ENCODE measurements around the gene TBC1D22A. TPM values are rescaled to one million over a fixed set of nuclear protein-coding genes. Genes with fewer than 3 reads are reported as not detected.

Gene TBC1D22A
- total RNA-seq, 2 donors from 2014 or later = 21.5 to 23.1 TPM

DNA sequence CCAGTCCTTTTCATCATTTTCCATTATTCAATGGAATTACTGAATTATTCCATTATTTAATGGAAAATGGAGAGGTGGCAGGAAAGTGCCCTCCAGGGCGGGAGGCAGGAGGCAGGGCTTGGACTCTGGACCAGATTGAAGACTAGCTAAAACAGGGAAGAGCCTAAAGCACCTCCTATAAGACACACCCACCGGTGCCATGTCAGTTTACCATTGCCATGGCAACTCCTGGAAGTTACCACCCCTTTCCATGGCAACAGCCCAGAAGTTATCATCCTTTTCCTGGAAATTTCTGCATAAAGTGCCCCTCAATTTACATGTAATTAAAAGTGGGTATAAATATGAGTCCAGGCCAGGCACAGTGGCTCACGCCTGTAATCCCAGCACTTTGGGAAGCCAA is 443.7 kb downstream of the TBC1D22A start:
- Histone ChIP-seq H3K27ac (no peak overlapping the region), H3K36me3 (replicated peaks in 1 of 2; ENCODE audit: insufficient read depth in 1 of 2, low read depth in 2 of 2) (no peaks in the 10 kb centered on the region), H3K4me3 (no peak overlapping the region), H3K27me3 (no peaks in the 10 kb centered on the region), H3K4me1 (peaks cover 12% of the 10 kb centered on the region), H3K9me3 (no peaks in the 10 kb centered on the region)
- no peak for TF ChIP-seq POLR2A (IDR thresholded peaks at IDR 0.05)
- TF ChIP-seq, protein P1, sequence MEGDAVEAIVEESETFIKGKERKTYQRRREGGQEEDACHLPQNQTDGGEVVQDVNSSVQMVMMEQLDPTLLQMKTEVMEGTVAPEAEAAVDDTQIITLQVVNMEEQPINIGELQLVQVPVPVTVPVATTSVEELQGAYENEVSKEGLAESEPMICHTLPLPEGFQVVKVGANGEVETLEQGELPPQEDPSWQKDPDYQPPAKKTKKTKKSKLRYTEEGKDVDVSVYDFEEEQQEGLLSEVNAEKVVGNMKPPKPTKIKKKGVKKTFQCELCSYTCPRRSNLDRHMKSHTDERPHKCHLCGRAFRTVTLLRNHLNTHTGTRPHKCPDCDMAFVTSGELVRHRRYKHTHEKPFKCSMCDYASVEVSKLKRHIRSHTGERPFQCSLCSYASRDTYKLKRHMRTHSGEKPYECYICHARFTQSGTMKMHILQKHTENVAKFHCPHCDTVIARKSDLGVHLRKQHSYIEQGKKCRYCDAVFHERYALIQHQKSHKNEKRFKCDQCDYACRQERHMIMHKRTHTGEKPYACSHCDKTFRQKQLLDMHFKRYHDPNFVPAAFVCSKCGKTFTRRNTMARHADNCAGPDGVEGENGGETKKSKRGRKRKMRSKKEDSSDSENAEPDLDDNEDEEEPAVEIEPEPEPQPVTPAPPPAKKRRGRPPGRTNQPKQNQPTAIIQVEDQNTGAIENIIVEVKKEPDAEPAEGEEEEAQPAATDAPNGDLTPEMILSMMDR (IDR thresholded peaks at IDR 0.05) = no peak
- DNase-seq (no peak), ATAC-seq (no peak)
- intact Hi-C loops (cut with DNase I) = no loop called here
- 91 to 93% methylated on average over 3 of the region's 3 CpGs for WGBS, 2 donors

DNA sequence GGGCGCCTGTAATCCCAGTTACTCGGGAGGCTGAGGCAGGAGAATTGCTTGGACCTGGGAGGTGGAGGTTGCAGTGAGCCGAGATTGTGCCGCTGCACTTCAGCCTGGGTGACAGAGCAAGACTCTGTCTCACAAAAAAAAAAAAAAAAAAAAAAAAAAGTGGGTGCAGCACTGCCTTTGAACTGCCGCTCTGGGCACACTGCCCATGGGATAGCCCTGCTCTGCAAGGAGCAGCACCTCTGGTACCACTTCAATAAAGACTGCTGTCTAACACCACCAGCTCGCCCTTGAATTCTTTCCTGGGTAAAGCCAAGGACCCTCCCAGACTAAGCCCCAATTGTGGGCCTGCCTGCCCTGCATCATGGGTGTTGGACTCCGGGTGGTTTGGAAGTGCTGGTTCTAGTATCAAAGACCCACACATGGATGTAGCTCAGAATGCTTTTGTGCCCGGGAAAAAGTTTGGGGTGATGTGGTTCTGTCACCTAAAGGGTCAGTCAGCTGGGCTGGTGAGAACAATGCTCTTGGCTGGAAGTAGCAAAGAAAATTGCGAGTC is 444.3 kb downstream of the TBC1D22A start:
- Histone ChIP-seq H3K27me3 (no peaks in the 10 kb centered on the region), H3K36me3 (replicated peaks in 1 of 2; ENCODE audit: insufficient read depth in 1 of 2, low read depth in 2 of 2) (no peaks in the 10 kb centered on the region), H3K4me3 (no peak overlapping the region), H3K27ac (no peak overlapping the region), H3K9me3 (no peaks in the 10 kb centered on the region), H3K4me1 (peaks cover 6% of the 10 kb centered on the region)
- WGBS, 2 donors = 91 to 93% methylated on average over 9 of the region's 9 CpGs
- TF ChIP-seq, protein P1 (IDR thresholded peaks at IDR 0.05) = no peak
- no peak for TF ChIP-seq POLR2A (IDR thresholded peaks at IDR 0.05)
- DNase-seq (peak in 1 of 4 donors; percentile 4), ATAC-seq (no peak)
- intact Hi-C loops (cut with DNase I) = no loop called here

DNA sequence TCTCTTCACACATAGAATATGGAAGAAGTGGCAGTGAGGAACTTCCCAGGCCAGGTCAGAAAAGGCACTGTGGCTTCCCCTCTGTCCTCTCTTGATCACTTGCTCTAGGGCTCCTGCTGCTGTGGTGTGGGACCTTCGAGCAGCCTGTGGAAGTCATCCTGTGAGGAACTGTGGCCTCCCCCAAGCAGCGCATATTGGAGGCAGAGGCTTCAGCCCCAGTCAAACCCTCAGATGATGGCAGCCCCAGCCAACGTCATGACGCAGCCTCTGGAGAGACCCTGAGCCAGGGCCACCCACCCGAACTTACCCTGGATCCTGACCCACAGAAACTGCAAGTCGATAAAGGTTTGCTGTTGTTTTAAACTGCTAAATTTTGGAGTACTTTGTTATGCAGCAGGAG is 444.9 kb downstream of the TBC1D22A start:
- no peak overlapping the region for H3K27ac ChIP-seq
- H3K9me3 ChIP-seq = no peaks in the 10 kb centered on the region
- no peaks in the 10 kb centered on the region for H3K4me1 ChIP-seq
- 87 to 88% methylated on average over 6 of the region's 6 CpGs for WGBS, 2 donors
- H3K27me3 ChIP-seq = no peaks in the 10 kb centered on the region
- no peak for TF ChIP-seq POLR2A (IDR thresholded peaks at IDR 0.05)
- TF ChIP-seq, protein P1 (IDR thresholded peaks at IDR 0.05) = no peak
- DNase-seq (peak in 1 of 4 donors; percentile 7), ATAC-seq (no peak)
- no peak overlapping the region for H3K4me3 ChIP-seq
- H3K36me3 ChIP-seq (replicated peaks in 1 of 2; ENCODE audit: insufficient read depth in 1 of 2, low read depth in 2 of 2) = no peaks in the 10 kb centered on the region
- intact Hi-C loops (cut with DNase I) = no loop called here

- WGBS, 2 donors = 86 to 91% methylated on average over 8 to 12 of the region's 12 CpGs
- ATAC-seq = no peak
- no peaks in the 10 kb centered on the region for H3K4me1 ChIP-seq
- no peak for TF ChIP-seq POLR2A (IDR thresholded peaks at IDR 0.05)
- TF ChIP-seq, protein P1 (IDR thresholded peaks at IDR 0.05) = no peak
- no peak for DNase-seq
- no peak overlapping the region for H3K4me3 ChIP-seq
- H3K9me3 ChIP-seq = no peaks in the 10 kb centered on the region
- no peaks in the 10 kb centered on the region for H3K36me3 ChIP-seq (replicated peaks in 1 of 2; ENCODE audit: insufficient read depth in 1 of 2, low read depth in 2 of 2)
- no peaks in the 10 kb centered on the region for H3K27me3 ChIP-seq
- no peak overlapping the region for H3K27ac ChIP-seq
- intact Hi-C loops (cut with DNase I) = no loop called here
Observed at GRCh38 chr22:47207846-47208554, 445.6 kb downstream of the TBC1D22A start.

DNA sequence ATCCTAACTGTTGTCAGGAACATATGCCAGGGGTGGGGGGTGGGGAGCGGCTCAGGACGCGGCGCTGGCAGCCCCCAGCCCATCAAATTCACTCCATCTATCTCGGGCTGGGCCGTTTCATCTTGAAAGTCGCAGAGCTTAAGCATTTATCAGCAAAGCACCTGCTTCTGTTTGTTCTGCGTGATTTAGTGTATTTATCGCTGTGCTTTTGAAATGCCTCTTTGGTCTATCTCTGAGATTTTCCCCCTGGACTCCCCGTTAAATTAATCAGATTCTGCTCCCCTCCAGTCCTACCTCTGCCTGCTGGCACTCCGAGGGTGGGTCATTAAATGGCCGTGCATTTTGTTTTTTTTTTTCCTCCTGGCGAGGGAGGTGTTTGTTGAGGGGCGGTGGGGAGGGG is 446.2 kb downstream of the TBC1D22A start:
- TF ChIP-seq POLR2A (IDR thresholded peaks at IDR 0.05) = no peak
- TF ChIP-seq, protein P1 (IDR thresholded peaks at IDR 0.05) = no peak
- H3K9me3 ChIP-seq = no peaks in the 10 kb centered on the region
- intact Hi-C loops (cut with DNase I) = no loop called here
- no peaks in the 10 kb centered on the region for H3K4me1 ChIP-seq
- no peaks in the 10 kb centered on the region for H3K27me3 ChIP-seq
- ATAC-seq (no peak), DNase-seq (no peak)
- H3K4me3 ChIP-seq = no peak overlapping the region
- 33 to 35% methylated on average over 14 of the region's 14 CpGs for WGBS, 2 donors
- H3K36me3 ChIP-seq (replicated peaks in 1 of 2; ENCODE audit: insufficient read depth in 1 of 2, low read depth in 2 of 2) = no peaks in the 10 kb centered on the region
- H3K27ac ChIP-seq = no peak overlapping the region
